ENCODE data around the gene BCL7C. TPM values are rescaled to one million over a fixed set of nuclear protein-coding genes. Genes with fewer than 3 reads are reported as not detected.

BCL7C gene
- total and polyA plus RNA-seq, 2 of the 13 experiments (the other 11 are each of a cell fraction or from before 2014, with no cell fraction given): 17.7 to 33.8 TPM

GRCh38 chr16:30922960-30923535 lies 29.2 kb upstream of the BCL7C start (continued):
- TF ChIP-seq ZSCAN5A (CRISPR knock-in tag; IDR thresholded peaks at IDR 0.05; ENCODE audit: borderline replicate concordance) (peak; percentile 94), ZNF232 (CRISPR knock-in tag; IDR thresholded peaks at IDR 0.05; ENCODE audit: borderline replicate concordance) (no peak; the same call in 1 of the 2 replicates), ONECUT2 (CRISPR knock-in tag; IDR thresholded peaks at IDR 0.05) (no peak), ZNF766 (CRISPR knock-in tag; IDR thresholded peaks at IDR 0.05; ENCODE audit: borderline replicate concordance) (0 out of 2 replicates have a peak, but pooled peaks have one; percentile 61), CBX1 (IDR thresholded peaks at IDR 0.05; ENCODE audit: low read depth) (no peak), HOXA3 (CRISPR knock-in tag; IDR thresholded peaks at IDR 0.05) (peak; percentile 42), ZMAT5 (CRISPR knock-in tag; IDR thresholded peaks at IDR 0.05; ENCODE audit: borderline replicate concordance, low read depth) (no peak), GMEB1 (CRISPR knock-in tag; IDR thresholded peaks at IDR 0.05; ENCODE audit: borderline replicate concordance) (peak; percentile 89), SP4 (CRISPR knock-in tag; IDR thresholded peaks at IDR 0.05) (peak; percentile 99), SMARCE1 (IDR thresholded peaks at IDR 0.05; ENCODE audit: borderline replicate concordance) (no peak), NR2C2 (CRISPR knock-in tag; IDR thresholded peaks at IDR 0.05; ENCODE audit: borderline replicate concordance) (peak; percentile 76; the same call in 1 of the 2 replicates), ARNT (IDR thresholded peaks at IDR 0.05) (no peak), ZNF605 (CRISPR knock-in tag; IDR thresholded peaks at IDR 0.05) (no peak), ZNF619 (CRISPR knock-in tag; IDR thresholded peaks at IDR 0.05) (no peak), RBFOX2 (IDR thresholded peaks at IDR 0.05; ENCODE audit: low read depth, low read length) (peak; percentile 54; the same call in 1 of the 2 replicates), ZNF616 (CRISPR knock-in tag; IDR thresholded peaks at IDR 0.05; ENCODE audit: low read depth) (no peak; the same call in 1 of the 2 replicates), NR1H2 (CRISPR knock-in tag; IDR thresholded peaks at IDR 0.05; ENCODE audit: borderline replicate concordance, low read depth) (no peak), SP2 (CRISPR knock-in tag; IDR thresholded peaks at IDR 0.05) (peak; percentile 69), PITX1 (CRISPR knock-in tag; IDR thresholded peaks at IDR 0.05) (peak; percentile 33; the same call in 1 of the 2 replicates), ZNF205 (CRISPR knock-in tag; IDR thresholded peaks at IDR 0.05) (no peak), ZNF326 (CRISPR knock-in tag; IDR thresholded peaks at IDR 0.05; ENCODE audit: borderline replicate concordance) (no peak), BATF2 (CRISPR knock-in tag; IDR thresholded peaks at IDR 0.05) (no peak), KDM3A (CRISPR knock-in tag; IDR thresholded peaks at IDR 0.05; ENCODE audit: low read depth) (no peak; the same call in 1 of the 2 replicates), ZNF772 (CRISPR knock-in tag; IDR thresholded peaks at IDR 0.05) (peak; percentile 44; the same call in 1 of the 2 replicates), TGIF2 (CRISPR knock-in tag; IDR thresholded peaks at IDR 0.05) (peak; percentile 71), NRL (CRISPR knock-in tag; IDR thresholded peaks at IDR 0.05; ENCODE audit: borderline replicate concordance) (no peak), ZNF607 (CRISPR knock-in tag; IDR thresholded peaks at IDR 0.05; ENCODE audit: borderline replicate concordance) (no peak), MAF1 (CRISPR knock-in tag; IDR thresholded peaks at IDR 0.05; ENCODE audit: borderline replicate concordance) (peak; percentile 23; the same call in 1 of the 2 replicates), NAIF1 (CRISPR knock-in tag; IDR thresholded peaks at IDR 0.05; ENCODE audit: borderline replicate concordance) (no peak)

Measured in HepG2 (cell line).